GM23248 (cell line): Measurements from ENCODE around the gene IGFLR1.

Source experiments
- EZH2 ChIP-seq: fragments of 200-600 bp; sonication (generic); IDR thresholded peaks from 2 replicates; pipeline ENCODE4 v1.6.1; 2018; ENCODE audit warnings: antibody characterized with exemption, mild to moderate bottlenecking; ENCODE audit not compliant: insufficient read depth, poor library complexity, severe bottlenecking
- EZH2phosphoT487 ChIP-seq: fragments of 200-600 bp; sonication (generic); IDR thresholded peaks from 2 replicates; pipeline ENCODE4 v1.6.1; 2018; ENCODE audit warnings: antibody characterized with exemption, moderate library complexity, mild to moderate bottlenecking, low read depth; ENCODE audit not compliant: insufficient read depth

GRCh38 chr19:35774274-35775045 lies 32.2 kb upstream of the IGFLR1 start:
- TF ChIP-seq EZH2: no peak
- no peak for TF ChIP-seq EZH2phosphoT487
